Mesodermal cell (in vitro differentiated cells): ENCODE data around the gene NTNG1.

ENCODE experiments used
- H3K27ac ChIP-seq: 2 replicates; pipeline ENCODE4 v1.7.0; 2013; ENCODE audit warnings: mild to moderate bottlenecking, low read depth, low read length, moderate library complexity; ENCODE audit not compliant: severe bottlenecking
- H3K36me3 ChIP-seq: 2 replicates; pipeline ENCODE4 v1.7.1; 2013; ENCODE audit warnings: mild to moderate bottlenecking, low read length, moderate library complexity; ENCODE audit not compliant: control insufficient read depth, insufficient read depth
- H3K4me1 ChIP-seq: one replicate; pipeline ENCODE4 v1.7.1; 2013; ENCODE audit warnings: mild to moderate bottlenecking, low read length; ENCODE audit not compliant: insufficient read depth, control insufficient read depth, poor library complexity, severe bottlenecking
- H3K4me3 ChIP-seq: 2 replicates; pipeline ENCODE4 v1.7.0; 2013; ENCODE audit warnings: low read length, control low read depth, mild to moderate bottlenecking; ENCODE audit not compliant: insufficient read depth, poor library complexity, severe bottlenecking; ENCODE audit errors: extremely low read depth
- H3K9me3 ChIP-seq: 2 replicates; pipeline ENCODE4 v1.7.1; 2013; ENCODE audit warnings: mild to moderate bottlenecking, low read length, moderate library complexity; ENCODE audit not compliant: control insufficient read depth
- WGBS, 2 experiments: methylation state at CpG; one replicate each; pipeline ENCODE4 v1.1.5; 2013; ENCODE audit warnings: missing lambda C conversion rate in 2 of 2; ENCODE audit not compliant: insufficient coverage in 2 of 2; 5-methylcytosine and 5-hydroxymethylcytosine counted together

NTNG1 gene

DNA sequence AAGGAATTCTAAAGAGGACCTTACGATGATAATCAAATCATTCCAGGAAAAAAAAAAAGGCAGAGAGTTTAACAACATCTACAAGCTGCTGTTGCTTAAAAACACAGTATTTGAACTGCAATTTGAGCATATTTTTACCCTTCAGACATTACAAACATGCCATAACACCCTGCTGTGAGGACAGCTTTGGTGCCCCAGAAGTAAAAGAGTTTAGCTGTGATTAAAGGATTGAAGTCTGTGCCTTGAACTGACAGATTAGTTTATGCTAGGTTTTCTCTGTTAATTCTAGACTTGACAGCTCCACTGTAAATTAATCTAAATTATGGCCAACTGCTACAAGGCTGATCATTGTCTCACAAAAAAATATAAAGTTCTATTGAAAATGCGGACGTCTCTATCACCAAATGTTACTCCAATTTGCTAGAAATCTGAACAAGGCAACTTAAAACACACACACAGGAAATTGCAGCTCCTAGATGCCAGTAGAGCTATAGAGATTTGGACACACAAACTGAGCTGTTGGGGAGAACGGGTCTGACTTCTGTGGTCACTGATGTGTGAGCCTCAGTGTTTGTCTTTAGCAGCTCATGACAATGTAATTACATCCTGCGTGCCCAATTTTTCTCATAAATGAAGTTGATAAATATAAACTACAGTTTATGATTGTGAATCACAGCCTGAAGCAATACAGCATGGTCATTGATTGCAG, 217.9 kb downstream of the NTNG1 start:
- H3K9me3 ChIP-seq = no peaks in the 10 kb centered on the region
- no peak overlapping the region for H3K4me3 ChIP-seq
- 40 to 85% methylated on average over 1 to 2 of the region's 5 CpGs for WGBS, 2 experiments
- H3K36me3 ChIP-seq = no peaks in the 10 kb centered on the region
- peak overlapping the region; percentile 24 for H3K27ac ChIP-seq
- H3K4me1 ChIP-seq = peaks cover 4% of the 10 kb centered on the region

DNA sequence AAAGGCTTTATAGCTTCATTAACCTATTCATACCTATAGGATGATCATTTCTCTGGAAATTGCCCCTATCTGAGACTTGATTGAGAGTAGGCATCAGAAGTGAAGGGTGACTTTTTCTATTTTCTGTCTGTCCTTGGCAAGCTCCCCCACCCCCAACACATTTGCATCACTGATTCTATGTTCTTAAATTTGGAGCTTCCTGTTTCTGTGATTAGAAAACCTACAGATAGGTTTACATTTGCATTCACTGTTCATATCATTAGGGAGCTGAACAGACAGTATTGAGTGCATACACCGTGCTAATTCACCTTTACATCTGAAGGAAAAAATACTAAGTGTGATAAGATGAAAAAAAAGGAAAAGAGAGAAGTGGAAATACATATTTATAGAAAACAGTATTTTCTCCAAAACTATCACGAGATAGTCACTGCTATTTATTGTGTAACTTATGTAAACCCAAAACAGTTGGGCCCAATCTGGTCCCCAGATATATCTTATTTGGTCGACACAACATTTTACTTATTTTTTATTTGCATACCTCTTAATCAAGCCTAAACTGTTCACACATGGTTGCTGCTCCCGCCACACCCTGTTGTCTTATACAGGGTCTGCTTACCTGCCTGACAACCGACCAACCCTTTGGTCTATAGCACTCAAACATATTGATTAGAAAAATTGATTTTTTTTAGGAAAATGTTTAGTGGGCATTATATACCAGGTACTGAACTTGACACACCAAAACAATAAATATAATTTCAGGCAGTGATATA, 218.8 kb downstream of the NTNG1 start:
- Histone ChIP-seq H3K36me3 (no peaks in the 10 kb centered on the region), H3K4me1 (peaks cover 4% of the 10 kb centered on the region), H3K27ac (no peak overlapping the region), H3K4me3 (no peak overlapping the region), H3K9me3 (no peaks in the 10 kb centered on the region)
- WGBS, 2 experiments = 85 to 86% methylated on average over 2 to 3 of the region's 5 CpGs

DNA sequence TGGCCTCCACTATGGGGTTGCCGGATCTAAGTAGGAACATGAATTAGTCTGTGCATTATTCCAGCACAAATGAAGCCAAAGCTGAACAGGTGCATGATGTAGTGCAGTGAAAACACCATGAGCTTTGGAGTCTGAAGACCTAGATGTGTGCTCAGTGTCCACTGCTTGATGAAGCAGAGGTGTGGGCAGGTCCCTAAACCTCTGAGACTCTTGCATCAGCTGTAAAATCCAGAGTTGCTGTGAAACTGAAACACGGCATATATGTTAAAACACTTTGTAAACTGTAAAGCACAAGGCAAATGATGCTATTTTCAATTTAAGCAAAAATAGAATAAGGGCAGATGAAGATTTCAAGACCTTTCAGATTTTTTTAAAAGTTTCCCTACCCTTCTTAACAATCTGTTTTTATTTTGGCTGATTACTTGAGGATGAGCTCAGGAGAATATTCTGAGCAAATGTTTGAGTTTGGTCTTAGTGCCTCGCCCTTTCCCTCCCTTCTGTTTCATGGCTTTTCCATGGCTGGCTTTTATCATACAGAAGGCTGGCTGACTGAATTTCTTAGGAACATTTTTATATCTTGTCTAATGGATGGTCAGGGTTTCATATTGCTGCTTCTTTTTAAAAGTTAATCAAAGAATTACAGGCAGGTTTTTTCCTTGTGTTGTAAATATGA, 221.8 kb downstream of the NTNG1 start:
- H3K27ac ChIP-seq = no peak overlapping the region
- no peak overlapping the region for H3K4me3 ChIP-seq
- peaks cover 4% of the 10 kb centered on the region for H3K4me1 ChIP-seq
- 92% methylated on average over 2 of the region's 3 CpGs; no CpG with 5 or more reads in 1 of the 2 experiments for WGBS, 2 experiments
- no peaks in the 10 kb centered on the region for H3K9me3 ChIP-seq
- H3K36me3 ChIP-seq = no peaks in the 10 kb centered on the region

DNA sequence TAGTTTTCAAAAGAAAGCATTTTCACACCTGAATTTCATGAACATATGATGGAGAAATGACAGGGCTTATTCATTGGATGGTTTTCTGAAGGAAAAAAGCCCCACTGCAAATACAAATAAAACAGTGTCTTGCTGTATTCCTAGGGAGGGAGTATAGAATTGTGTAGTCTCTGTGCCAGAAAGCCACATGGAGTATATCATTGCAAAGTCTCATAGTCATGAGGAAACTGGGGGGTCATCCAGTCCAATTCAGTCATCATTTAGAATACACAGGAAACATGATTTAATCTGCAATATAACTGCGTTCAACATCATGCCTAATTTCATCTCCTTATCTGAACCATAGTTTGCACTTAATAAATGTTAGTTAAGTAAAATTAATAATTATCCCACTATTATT, 222.3 kb downstream of the NTNG1 start:
- Histone ChIP-seq H3K36me3 (no peaks in the 10 kb centered on the region), H3K4me3 (no peak overlapping the region), H3K9me3 (no peaks in the 10 kb centered on the region), H3K4me1 (peaks cover 4% of the 10 kb centered on the region), H3K27ac (no peak overlapping the region)
- no CpG with 5 or more reads among the region's 1 CpG for WGBS, 2 experiments

DNA sequence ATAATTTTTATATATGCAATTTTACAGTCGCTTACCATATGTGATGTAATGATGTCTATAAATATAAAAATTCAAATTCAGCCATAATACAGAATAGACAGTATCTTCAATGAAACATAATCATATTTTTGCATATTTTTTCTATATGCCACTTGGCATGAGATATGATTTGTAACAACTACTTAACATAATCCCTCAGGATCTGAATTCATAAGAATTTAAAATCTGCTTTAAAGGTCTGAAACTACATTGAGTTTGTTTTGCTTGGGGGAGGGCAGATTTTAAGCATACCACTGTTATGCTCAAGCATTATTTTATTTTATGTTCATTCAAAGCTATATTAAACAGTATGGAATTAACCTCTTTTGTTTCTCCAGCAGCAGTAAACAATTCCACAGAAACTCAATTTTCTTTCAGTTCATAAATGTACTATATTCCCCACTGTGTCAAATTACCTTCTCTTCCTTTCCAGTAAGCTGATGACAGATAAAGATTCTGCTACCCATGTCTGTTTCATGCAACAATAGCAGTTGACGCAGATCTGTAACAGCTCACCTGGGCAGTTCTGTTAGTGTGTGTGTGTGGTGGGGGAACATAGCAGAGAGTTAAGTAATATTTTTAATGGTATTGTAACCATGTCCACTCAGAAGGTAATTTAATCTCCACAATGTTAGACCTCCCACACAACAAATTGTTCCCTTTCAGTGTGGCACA, 224.8 kb downstream of the NTNG1 start:
- WGBS, 2 experiments = no CpG with 5 or more reads among the region's 2 CpGs
- Histone ChIP-seq H3K27ac (no peak overlapping the region), H3K4me3 (no peak overlapping the region), H3K36me3 (no peaks in the 10 kb centered on the region), H3K4me1 (no peaks in the 10 kb centered on the region), H3K9me3 (no peaks in the 10 kb centered on the region)

DNA sequence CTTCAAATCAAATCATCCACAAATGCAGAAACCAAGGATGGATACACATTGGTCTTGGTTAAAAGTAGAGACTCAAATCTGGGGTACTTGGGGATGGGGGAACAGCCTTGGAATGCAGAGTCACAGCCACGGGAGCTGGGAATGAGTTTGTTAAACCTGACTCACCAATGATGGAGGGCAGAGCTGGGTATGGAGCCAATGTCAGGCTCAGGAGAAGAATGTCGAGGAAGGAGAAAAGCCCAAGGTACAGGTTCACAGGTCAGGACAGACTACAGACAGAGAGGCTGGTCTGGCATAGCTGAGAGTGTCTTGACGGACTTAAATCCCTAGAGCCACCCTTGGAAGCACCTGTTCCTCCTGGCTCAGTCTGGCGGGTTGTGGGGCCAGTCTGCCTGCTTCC, 237.6 kb downstream of the NTNG1 start:
- no peak overlapping the region for H3K4me3 ChIP-seq
- H3K27ac ChIP-seq = no peak overlapping the region
- WGBS, 2 experiments = 76 to 85% methylated on average over 4 of the region's 4 CpGs
- no peaks in the 10 kb centered on the region for H3K9me3 ChIP-seq
- H3K4me1 ChIP-seq = no peaks in the 10 kb centered on the region
- H3K36me3 ChIP-seq = no peaks in the 10 kb centered on the region

DNA sequence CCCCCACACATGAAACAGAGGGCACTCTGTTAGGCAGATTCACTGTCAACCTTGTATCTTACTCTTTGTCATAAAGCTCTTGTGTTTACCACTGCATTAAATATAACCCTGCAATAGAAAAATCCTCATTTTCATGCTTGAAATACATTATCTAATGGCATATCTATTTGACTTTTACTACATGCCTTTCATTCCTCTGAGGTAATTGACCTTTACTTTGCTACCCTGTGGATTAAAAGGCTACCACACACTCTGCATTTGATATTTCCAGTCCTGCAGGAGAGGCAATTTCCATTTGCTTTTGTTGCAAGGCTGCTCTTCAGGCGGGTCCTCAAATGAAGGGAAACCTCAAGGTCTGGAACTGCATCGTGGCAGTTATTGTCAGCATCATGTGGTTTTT, 238.0 kb downstream of the NTNG1 start:
- no peaks in the 10 kb centered on the region for H3K36me3 ChIP-seq
- WGBS, 2 experiments = 81 to 88% methylated on average over 2 of the region's 2 CpGs
- H3K27ac ChIP-seq = no peak overlapping the region
- H3K9me3 ChIP-seq = no peaks in the 10 kb centered on the region
- no peaks in the 10 kb centered on the region for H3K4me1 ChIP-seq
- no peak overlapping the region for H3K4me3 ChIP-seq

DNA sequence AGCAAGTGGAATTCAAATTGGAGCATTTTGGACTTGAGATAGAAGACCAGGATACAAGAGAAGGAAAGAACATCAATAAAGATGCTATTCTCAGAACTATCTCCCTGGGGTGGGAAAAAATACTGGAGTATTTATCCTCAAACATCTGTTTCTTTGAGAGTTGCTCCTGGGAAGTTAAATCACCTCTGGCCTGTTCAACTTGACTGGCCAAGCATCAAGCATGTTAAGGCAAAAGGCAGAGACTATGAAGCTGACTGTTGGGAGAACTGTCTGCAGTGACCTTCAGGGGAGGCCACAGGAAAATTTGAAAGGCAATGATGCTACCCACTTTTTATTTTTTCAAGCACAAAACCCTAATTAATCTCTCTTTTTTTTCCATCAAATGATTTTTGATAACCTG, 239.0 kb downstream of the NTNG1 start:
- no peaks in the 10 kb centered on the region for H3K36me3 ChIP-seq
- no peaks in the 10 kb centered on the region for H3K9me3 ChIP-seq
- H3K4me1 ChIP-seq = no peaks in the 10 kb centered on the region
- H3K4me3 ChIP-seq = no peak overlapping the region
- no peak overlapping the region for H3K27ac ChIP-seq

DNA sequence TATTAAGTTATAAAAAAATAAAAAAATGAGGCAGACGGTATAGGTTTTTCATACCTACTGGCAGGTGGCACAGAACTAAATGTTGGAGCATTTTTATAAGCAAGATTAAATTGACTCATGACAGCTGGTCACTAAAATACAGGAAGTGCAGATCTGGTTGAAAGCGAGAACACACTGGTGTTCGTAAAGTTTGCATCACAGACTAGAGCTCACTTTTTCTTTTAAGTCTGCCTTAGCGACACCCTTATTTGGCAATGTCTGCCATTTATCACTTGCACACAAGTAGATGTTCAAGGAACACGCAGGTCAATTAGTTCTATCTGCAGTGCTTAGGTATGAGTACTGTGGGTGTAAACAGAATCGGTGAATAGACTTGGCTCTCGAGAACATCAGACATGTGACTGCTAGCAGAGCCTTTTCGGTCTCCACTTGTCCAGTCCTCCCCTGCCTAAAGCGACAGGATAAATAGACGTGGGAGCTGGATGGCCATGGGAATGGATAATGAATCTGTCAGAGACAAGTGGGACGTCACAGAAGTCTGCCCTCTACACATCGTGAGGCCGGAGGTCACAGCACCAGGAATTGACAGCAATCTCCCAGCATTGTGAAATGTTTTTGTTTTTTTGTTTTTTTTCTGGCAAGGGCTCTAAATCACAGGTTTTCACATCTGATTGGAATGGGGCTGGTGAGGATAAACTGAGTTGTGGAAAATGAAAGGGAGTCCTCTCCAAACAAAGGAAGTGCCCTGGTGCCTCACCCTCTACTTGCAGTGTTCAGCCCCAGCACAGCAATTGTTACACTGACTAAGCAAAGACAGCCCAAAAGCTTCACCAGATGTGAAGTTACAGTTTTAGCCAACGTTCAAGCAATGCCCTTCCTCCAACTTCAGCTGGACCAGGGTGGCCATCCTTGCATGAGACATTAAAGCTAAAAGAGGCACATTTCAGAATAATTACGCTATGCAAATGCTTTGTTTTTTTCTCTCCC, 248.9 kb downstream of the NTNG1 start:
- Histone ChIP-seq H3K36me3 (no peaks in the 10 kb centered on the region), H3K9me3 (no peaks in the 10 kb centered on the region), H3K4me3 (no peak overlapping the region), H3K27ac (no peak overlapping the region), H3K4me1 (no peaks in the 10 kb centered on the region)
- 79 to 88% methylated on average over 12 of the region's 15 CpGs for WGBS, 2 experiments

DNA sequence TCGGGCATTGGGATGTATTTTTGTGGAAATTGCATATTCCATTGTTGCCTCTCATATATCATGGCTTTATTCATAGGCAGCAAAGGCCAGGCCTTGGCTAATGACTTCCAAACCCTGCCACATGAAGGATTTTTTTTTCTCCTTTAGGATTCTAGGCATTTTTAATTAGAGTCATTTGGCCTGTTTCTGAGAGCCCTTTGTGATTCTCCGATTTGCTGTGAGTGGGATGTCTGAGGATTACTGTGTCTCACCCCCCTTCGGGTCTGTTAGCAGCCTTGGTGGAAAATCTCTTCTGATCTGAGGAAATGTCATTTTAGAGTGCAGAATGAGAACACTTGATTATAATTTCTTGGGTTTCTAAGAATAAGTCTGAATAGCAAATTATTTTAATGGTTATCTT, 253.5 kb downstream of the NTNG1 start:
- Histone ChIP-seq H3K4me3 (no peak overlapping the region), H3K9me3 (no peaks in the 10 kb centered on the region), H3K36me3 (no peaks in the 10 kb centered on the region), H3K4me1 (no peaks in the 10 kb centered on the region), H3K27ac (no peak overlapping the region)
- 89 to 100% methylated on average over 2 of the region's 3 CpGs for WGBS, 2 experiments
